Measurements from ENCODE around the gene NDRG3.

The NDRG3 gene

GRCh38 chr20:36761125-36761524 lies 15.2 kb upstream of the NDRG3 start:
- DNase-seq (ENCODE audit: low read depth in 1 of 2, low spot score in 1 of 2), result no peak

DNA sequence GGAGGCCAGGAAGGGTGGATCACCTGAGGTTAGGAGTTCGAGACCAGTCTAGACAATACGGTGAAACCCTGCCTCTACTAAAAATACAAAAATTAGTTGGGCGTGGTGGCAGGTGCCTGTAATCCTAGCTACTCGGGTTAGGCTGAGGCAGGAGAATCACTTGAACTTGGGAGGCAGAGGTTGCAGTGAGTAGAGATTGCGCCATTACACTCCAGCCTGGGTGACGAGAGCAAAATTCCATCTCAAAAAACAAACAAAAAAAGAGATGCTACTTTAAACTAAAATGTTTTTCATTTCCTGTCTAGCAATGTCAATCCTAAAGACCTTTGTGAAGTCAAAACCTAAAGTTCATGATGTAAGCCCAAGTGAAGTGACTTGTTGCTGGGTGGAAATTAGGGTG lies 14.8 kb upstream of the NDRG3 start:
- no peak for DNase-seq (ENCODE audit: low read depth in 1 of 2, low spot score in 1 of 2)

- no peak for DNase-seq (ENCODE audit: low read depth in 1 of 2, low spot score in 1 of 2)
Observed at GRCh38 chr20:36758276-36758675, 12.4 kb upstream of the NDRG3 start.

DNA sequence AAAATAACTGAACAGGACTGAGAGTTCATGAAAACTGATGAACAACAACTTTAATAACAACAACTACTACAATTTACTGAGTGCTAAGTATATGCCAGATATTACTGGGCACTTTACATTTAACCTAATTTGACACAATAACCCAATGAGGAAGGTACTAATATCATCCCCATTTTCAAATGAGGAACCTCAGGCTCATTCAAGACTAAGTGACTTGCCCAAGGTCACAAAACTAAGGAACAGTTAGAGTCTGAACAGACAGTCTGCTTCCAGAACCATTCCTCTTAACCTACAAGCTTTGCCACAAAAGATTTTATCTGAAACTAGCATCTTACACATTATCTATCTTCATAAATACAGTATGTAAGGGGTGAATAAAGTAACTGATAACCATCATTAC lies 10.6 kb upstream of the NDRG3 start:
- DNase-seq (ENCODE audit: low read depth in 1 of 2, low spot score in 1 of 2), result no peak

GRCh38 chr20:36754656-36755222 lies 8.8 kb upstream of the NDRG3 start:
- no peak for DNase-seq (ENCODE audit: low read depth in 1 of 2, low spot score in 1 of 2)

- DNase-seq (ENCODE audit: low read depth in 1 of 2, low spot score in 1 of 2), result no peak
Observed at GRCh38 chr20:36752582-36752981, 6.7 kb upstream of the NDRG3 start.

GRCh38 chr20:36745234-36745926 lies 510 bp downstream of the NDRG3 start:
- no peak for DNase-seq (ENCODE audit: low read depth in 1 of 2, low spot score in 1 of 2)

- no peak for DNase-seq (ENCODE audit: low read depth in 1 of 2, low spot score in 1 of 2)
Observed at GRCh38 chr20:36744764-36745191, 1.1 kb downstream of the NDRG3 start.

GRCh38 chr20:36744243-36744642 lies 1.6 kb downstream of the NDRG3 start:
- no peak for DNase-seq (ENCODE audit: low read depth in 1 of 2, low spot score in 1 of 2)

DNA sequence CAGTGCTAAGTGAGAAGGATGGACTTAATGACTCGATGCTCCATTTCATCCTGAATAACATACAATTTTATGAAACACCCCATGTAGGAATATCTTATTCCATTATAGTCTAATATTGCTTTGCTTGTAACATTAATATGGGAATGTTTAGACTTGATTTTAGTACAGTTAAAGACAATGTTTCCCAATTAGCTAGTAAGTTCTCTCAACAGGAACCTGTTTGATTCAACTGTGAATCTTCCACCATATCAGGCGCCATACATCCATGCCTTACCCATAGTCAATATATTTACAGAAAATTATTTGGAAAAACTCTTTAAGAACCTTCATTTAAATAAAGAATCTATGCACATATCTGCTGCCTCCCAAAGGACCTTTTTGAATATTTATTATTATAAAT lies 3.3 kb downstream of the NDRG3 start:
- no peak for DNase-seq (ENCODE audit: low read depth in 1 of 2, low spot score in 1 of 2)

DNA sequence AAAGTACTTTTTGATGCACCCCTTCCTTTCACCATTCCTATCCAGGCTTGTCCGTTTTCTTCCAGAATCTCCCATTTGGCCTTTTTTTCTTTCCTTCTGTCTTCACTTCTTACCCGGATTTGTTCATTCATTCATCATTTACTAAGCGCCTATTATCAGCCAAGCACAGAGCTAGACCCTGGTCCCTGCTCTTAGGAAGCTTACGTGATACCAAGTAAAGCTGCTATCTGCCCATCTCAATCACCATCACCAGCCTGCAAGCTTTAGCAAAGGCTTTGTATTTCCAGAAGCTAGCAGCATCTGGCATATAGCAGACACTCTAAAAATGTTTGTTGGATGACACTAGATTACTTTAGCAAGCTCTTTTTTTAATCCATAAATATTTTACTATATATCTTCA lies 4.8 kb downstream of the NDRG3 start:
- no peak for DNase-seq (ENCODE audit: low read depth in 1 of 2, low spot score in 1 of 2)

DNA sequence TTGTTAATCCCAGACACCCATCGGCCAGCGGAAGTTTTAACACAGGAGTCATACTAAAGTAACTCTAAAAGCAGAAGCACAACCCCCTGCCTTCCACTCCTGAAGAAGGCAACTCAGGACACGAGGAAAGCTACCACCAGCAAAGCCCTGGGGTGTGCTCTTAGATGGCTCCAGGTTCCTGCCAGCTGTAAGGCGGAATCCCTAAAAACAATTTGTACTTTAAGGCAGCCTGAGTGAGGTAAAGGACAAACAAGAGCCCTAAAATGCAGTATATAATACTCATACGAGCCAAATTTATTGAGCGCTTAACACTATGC lies 8.7 kb downstream of the NDRG3 start:
- no peak for DNase-seq (ENCODE audit: low read depth in 1 of 2, low spot score in 1 of 2)

GRCh38 chr20:36736451-36737182 lies 9.3 kb downstream of the NDRG3 start:
- DNase-seq (ENCODE audit: low read depth in 1 of 2, low spot score in 1 of 2), result no peak

DNA sequence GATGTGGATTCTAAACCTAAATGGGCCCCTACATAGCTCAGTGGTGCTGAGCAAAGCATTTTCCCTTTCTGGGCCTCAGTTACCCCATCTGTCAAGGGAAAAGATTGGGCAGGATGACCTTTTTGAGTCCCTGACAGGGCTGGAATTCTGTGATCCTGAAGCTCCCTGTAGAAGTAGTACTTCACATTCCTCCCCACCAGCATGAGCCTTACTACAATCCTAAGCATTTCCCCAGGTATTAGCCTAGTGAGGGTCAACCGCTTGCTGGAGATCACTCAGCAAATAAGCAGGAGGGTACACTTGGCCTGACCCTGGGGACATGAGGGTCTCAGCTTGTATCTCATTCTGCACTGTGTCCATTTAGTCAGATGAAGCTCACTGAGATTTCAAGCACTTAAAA lies 13.4 kb downstream of the NDRG3 start:
- DNase-seq (ENCODE audit: low read depth in 1 of 2, low spot score in 1 of 2), result no peak

DNA sequence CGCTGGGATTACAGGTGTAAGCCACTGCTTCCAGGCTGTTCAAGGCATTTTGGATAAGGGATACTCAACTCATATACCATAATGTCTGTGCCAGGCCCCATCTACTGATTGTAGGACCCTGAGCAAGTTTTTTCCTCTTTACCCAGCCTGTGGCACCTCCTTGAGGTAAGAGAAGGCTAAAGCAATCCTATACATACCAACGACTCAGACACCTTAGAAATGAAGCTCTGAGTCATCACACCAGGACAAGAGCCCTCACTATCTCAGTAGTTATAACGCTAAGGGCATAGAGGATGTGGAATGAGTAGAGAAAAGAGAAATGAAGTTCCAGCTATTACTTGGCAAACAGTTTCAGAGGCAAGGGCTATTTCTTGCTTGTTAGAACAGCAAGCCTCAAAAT lies 16.9 kb downstream of the NDRG3 start:
- no peak for DNase-seq (ENCODE audit: low read depth in 1 of 2, low spot score in 1 of 2)

DNA sequence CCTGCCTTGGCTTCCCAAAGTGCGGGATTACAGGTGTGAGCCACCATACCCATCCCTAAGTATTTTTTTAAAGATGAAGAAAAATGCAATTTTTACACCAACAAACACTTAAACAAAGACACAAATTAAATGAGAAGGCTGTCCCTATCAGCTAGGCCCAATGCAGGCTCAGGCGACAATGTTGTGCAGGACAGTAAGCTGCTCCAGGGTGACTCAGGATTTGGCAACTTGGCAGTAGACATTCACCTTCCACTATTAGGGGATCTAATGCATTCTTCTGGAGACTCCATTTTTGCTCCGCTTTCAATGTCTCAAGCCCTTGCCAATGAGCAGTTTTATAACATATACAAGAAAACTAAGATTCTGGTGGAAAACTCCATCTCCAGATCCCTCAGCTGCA lies 19.7 kb downstream of the NDRG3 start:
- DNase-seq (ENCODE audit: low read depth in 1 of 2, low spot score in 1 of 2), result no peak

GRCh38 chr20:36720510-36720909 lies 25.4 kb downstream of the NDRG3 start:
- DNase-seq (ENCODE audit: low read depth in 1 of 2, low spot score in 1 of 2), result peak in 1 of 2 donors; percentile 14

DNA sequence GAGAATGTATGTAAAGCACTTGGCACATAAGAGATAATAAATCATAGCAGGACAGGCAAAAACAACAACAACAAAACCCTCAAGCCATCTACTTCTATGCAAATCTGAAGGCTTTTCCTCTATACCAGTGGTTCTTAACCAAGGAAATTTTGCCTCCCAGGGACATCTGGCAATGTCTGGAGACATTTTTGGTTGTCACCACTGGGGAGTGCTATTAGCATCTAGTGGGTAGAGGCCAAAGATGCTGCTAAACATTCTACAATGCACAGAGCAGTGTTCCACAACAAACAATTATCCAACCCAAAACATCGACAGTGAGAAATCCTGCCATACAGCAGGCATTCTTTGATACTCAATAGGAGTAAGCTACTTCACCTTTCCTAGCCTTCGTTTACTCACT lies 28.2 kb downstream of the NDRG3 start:
- DNase-seq (ENCODE audit: low read depth in 1 of 2, low spot score in 1 of 2), result no peak

- DNase-seq (ENCODE audit: low read depth in 1 of 2, low spot score in 1 of 2), result no peak
Observed at GRCh38 chr20:36717021-36717420, 28.9 kb downstream of the NDRG3 start.

DNA sequence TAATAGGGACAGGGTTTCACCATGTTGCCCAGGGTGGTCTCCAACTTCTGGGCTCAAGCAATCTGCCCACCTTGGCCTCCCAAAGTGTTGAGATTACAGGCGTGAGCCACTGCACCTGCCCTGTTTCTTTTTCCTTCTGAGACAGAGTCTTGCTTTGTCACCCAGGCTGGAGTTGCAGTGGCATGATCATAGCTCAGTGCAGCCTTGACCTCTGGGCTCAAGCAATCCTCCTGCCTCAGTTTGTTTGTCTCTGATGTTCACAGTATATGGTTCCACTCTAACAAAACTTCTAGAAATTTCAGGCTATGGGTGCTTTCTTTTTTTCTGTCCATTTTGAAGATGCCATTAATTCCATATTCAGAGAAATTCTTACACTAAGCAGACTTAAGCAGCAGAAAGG lies 33.1 kb downstream of the NDRG3 start:
- DNase-seq (ENCODE audit: low read depth in 1 of 2, low spot score in 1 of 2), result no peak

DNA sequence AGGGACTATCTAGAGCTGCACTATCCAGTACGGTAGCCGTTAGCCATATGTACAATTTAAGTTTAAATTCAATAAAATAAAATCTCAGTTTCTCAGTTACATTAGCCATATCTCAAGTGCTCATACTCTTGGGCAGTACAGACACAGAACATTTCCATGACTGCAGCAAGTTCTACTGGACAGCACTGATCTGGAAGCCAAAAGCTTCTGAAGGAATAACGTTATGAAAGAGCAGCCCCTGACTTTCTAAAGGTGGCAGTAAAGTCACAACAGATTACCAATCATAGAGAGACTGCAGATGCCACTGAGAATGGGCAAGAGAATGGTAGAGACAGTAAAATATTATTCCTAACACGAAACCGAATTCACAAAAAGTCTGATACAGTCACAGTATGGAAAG lies 36.8 kb downstream of the NDRG3 start:
- no peak for DNase-seq (ENCODE audit: low read depth in 1 of 2, low spot score in 1 of 2)

GRCh38 chr20:36703530-36703929 lies 42.4 kb downstream of the NDRG3 start:
- no peak for DNase-seq (ENCODE audit: low read depth in 1 of 2, low spot score in 1 of 2)

GRCh38 chr20:36700438-36700837 lies 45.5 kb downstream of the NDRG3 start:
- DNase-seq (ENCODE audit: low read depth in 1 of 2, low spot score in 1 of 2), result no peak

Measured in activated CD4-positive, alpha-beta T cell treated with anti-CD3 and anti-CD28 coated beads, Interleukin-2, amount 50 U/mL, for 24 hours (primary cell).